GM10266 (cell line): ENCODE data around the gene SPOCD1.

Source experiments
- DNase-seq: peaks from one replicate; pipeline ENCODE4 v3.0.0; 2012; ENCODE audit errors: extremely low spot score
- CTCF ChIP-seq: IDR thresholded peaks from 2 replicates; pipeline ENCODE4 v1.5.1; 2012; ENCODE audit warnings: mild to moderate bottlenecking, low read depth; ENCODE audit not compliant: control insufficient read depth, insufficient read depth; ENCODE audit errors: missing control alignments

The SPOCD1 gene

DNA sequence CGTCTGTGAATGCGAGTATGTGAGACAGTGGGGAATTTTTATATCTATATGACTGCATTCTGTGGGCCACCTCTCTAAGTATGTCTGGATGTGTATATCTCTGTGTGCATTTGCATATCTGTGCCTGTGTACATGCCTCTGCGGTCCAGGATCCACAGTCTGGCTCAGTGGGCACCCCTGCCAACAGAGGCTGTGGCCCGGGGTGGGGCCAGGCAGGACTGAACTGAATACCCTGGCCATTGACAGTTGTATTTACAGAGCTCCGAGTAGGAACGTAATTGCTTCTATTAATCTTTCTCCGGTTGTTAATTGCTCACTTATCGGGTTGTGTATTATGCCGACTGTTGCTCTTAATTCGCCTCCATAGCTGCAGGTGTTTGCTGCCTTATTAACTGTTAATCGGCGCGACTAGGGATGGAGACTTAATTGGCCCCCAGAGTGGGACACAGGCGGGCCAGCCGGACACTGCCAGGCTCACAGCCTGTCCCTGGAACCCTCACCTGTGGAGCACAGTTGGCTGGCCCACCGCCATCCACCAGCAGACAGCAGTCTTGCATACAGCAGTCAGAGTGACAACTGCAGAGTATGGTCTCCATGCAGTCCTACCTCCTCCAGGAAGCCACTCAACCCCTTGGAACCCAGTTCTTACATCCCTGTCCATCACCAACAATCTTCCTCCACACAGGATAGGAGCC is 29.3 kb downstream of the SPOCD1 start:
- no peak for TF ChIP-seq CTCF
- no peak for DNase-seq

GRCh38 chr1:31785947-31786290 is 29.9 kb downstream of the SPOCD1 start:
- TF ChIP-seq CTCF: no peak
- DNase-seq: no peak

- DNase-seq: no peak
Measured at GRCh38 chr1:31785020-31785946, 30.5 kb downstream of the SPOCD1 start.

DNA sequence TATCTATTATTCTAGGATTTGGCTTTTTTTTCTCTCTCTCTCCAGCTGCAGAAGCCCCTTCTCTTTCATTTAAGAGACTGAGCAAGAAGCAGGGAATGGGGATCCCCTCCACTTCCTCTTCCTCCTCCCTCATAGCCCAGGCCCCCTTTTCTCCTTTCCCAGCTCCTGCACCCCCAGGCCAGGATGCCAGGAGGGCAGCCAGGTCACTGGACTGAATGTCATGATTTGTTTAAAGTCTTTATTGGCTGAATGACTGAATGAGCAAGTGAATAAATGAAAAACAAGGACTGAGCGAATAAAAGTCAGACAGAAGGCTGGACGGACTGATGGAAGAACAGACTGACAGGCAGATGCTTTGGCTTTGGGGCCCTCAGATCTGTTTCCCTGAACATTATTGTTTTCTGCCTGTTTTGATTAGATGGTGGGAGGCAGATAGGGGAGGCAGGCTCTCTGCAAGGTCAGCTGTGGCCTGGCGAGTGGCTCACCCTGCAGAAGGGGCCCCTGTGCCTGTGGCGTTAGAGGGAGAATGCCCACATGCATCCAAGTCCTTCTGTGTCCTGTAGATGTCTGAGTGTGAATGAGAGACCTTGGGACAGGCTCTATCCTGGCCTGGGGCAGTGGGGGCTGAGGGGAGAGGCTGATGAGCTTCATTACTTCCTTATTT is 31.3 kb downstream of the SPOCD1 start:
- TF ChIP-seq CTCF: no peak
- no peak for DNase-seq

More at GRCh38 chr1:31785020-31785946, 30.5 kb downstream of the SPOCD1 start:
- no peak for TF ChIP-seq CTCF

- TF ChIP-seq CTCF: no peak
- no peak for DNase-seq
Measured at GRCh38 chr1:31783846-31784245, 32.0 kb downstream of the SPOCD1 start.

- DNase-seq: no peak
- no peak for TF ChIP-seq CTCF
Measured at GRCh38 chr1:31782421-31783410, 33.1 kb downstream of the SPOCD1 start.
